AG09309 (cell line): ENCODE data around the gene RPL41.

Experiments used
- DNase-seq: peaks from one replicate; pipeline ENCODE4 v3.0.0-alpha.2; 2010; ENCODE audit warnings: low read depth
- H3K4me3 ChIP-seq: 2 replicates; pipeline ENCODE4 v1.5.1; 2011; ENCODE audit warnings: mild to moderate bottlenecking, low read depth, low read length, moderate library complexity; ENCODE audit not compliant: control insufficient read depth
- CTCF ChIP-seq: IDR thresholded peaks from 2 replicates; pipeline ENCODE4 v1.5.1; 2011; ENCODE audit warnings: mild to moderate bottlenecking, low read depth, low read length, inconsistent platforms; ENCODE audit not compliant: insufficient read depth, control insufficient read depth; ENCODE audit errors: missing control alignments

The RPL41 gene

GRCh38 chr12:56080556-56081138 is 35.8 kb upstream of the RPL41 start:
- no peak for TF ChIP-seq CTCF
- DNase-seq: no peak
- peak overlapping the region; percentile 65 for H3K4me3 ChIP-seq

GRCh38 chr12:56081393-56082347 is 34.8 kb upstream of the RPL41 start:
- TF ChIP-seq CTCF: no peak
- no peak for DNase-seq
- H3K4me3 ChIP-seq: no peak overlapping the region

DNA sequence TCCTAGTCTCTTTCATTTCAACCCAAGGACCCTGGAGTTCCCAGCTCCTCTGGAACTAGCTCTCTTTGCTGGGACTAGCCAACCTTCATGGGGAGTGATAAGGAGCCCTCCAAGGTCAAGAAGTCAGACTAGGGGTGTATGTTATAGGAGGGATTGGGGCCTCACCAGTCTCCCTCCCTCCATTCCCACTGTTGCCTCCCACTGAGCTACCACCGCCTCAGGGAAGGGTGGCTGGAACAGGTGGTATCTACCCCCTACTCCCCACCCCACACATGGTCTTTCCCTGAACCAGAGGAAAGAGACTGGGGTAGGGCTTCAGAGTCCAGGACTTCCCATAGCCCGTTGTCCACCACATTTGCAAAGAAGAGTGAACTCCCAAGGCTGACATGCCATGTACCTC is 34.1 kb upstream of the RPL41 start:
- no peak for DNase-seq
- no peak overlapping the region for H3K4me3 ChIP-seq
- TF ChIP-seq CTCF: no peak

DNA sequence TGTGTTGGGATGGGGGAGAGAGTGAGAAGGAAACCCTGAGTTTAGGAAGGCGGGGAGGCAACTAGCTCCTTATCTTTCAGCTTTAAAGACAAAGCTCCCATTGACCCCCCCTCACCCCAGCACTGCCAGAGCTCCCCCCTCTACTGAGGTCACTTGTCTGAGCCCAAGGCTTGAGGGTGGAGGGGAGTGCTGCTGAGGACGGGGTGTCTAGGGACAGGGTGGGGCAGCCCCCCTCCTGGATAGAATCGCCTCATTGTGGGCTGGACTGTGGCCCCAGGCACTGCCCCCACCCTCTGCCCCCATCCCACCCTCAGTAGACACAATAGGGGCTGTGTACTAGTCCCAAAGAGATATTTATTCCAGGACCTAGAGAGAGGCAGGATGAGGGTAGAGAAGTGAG is 33.5 kb upstream of the RPL41 start:
- H3K4me3 ChIP-seq: no peak overlapping the region
- no peak for DNase-seq

DNA sequence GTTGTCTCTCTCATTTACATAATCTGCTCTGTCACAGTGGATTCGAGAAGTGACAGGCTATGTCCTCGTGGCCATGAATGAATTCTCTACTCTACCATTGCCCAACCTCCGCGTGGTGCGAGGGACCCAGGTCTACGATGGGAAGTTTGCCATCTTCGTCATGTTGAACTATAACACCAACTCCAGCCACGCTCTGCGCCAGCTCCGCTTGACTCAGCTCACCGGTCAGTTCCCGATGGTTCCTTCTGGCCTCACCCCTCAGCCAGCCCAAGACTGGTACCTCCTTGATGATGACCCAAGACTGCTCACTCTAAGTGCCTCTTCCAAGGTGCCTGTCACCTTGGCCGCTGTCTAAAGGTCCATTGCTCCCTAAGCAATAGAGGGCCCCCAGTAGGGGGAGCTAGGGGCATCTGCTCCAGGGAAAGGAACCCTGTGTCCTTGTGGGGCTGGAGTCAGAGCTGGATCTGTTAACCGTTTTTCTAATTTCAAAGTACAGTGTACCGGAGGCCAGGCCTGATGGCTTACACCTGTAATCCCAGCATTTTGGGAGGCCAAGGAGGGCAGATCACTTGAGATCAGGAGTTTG is 31.4 kb upstream of the RPL41 start:
- H3K4me3 ChIP-seq: no peak overlapping the region
- peak; percentile 43 for TF ChIP-seq CTCF
- no peak for DNase-seq

More for the DNA sequence above, 33.5 kb upstream of the RPL41 start:
- TF ChIP-seq CTCF: no peak

DNA sequence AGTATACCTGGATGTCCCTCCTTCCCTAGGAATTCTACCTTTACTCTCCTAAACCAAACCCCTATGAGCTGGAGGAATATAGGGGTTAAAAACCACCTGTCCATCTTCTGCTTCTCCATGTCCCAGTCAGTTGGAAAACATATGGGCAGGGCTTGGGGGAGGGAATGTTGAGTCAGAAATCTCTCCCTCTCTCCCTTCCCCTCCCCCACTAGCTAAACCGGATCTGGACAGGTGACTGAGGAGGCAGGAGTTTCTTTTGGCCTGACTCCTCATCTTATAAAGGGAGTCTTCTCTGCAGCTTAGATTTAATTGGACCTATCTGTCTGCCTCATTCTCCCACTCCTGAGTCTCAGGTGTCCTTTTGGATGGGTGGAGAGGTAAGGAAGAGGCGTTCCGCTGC is 30.3 kb upstream of the RPL41 start:
- no peak for DNase-seq
- no peak for TF ChIP-seq CTCF
- no peak overlapping the region for H3K4me3 ChIP-seq
